Mammary epithelial cell (primary cell): Measurements from ENCODE around the gene DPP3.

Experiments used
- CTCF ChIP-seq, 2 donors: IDR thresholded peaks in 1 of 2; conservative IDR thresholded peaks in 1 of 2; 2 replicates each; pipeline ENCODE4 v1.5.1; 2011 to 2012; ENCODE audit warnings: inconsistent platforms in 2 of 2, low read length in 2 of 2, mild to moderate bottlenecking in 2 of 2, control low read depth in 1 of 2, low read depth in 1 of 2; ENCODE audit not compliant: insufficient read depth in 1 of 2; ENCODE audit errors: extremely low read depth in 1 of 2
- EZH2 ChIP-seq: IDR thresholded peaks from 2 replicates; pipeline ENCODE4 v1.6.1; 2012; ENCODE audit warnings: low read length, inconsistent platforms, borderline replicate concordance

DNA sequence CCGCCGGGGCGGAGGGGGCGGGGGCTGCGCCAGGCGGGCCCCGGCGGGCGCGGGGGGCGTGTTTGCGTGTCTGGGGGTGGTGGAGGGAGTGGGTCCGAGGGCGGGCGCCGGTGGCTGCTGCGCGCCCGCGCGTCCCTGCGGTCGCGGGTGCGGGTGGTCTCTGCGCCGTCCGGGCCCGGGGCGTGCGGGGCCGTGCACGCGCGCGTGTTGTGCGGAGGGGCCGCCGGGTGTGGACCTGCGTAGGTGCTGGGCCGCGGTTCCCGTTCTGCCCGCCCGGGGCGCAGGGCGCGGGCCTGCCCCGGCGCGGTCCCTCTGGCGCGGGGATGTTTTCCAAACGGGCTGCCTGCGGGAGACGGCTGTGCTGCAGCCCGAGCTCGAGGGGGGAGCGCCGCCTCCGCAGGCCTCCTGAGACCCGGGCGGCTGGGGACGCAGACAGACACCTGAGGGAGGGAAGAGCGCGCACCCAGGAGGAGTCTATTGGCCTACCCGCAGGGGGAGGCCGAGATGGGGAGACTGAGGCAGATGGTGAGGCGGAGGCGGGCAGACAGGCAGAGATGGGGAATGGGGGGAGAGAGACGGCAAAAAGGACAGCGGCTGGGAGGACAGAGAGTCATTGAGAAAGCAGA lies 13.1 kb upstream of the DPP3 start:
- TF ChIP-seq CTCF (conservative IDR thresholded peaks at IDR 0.05 in 1 of 2, IDR thresholded peaks at IDR 0.05 in 1 of 2; ENCODE audit: extremely low read depth in 1 of 2, insufficient read depth in 1 of 2, low read depth in 1 of 2, low read length in 2 of 2) (peak in 1 of 2 donors; percentile 13), EZH2 (no peak)
